GM21825 (cell line): Measurements from ENCODE around the gene CCDC146.
"Not testable (repeated sequence)": the region's sequence is repeated elsewhere in the genome, so short reads cannot be mapped to it uniquely, and the experiment has no call there.

Source experiments
- ATAC-seq: cut with Tn5 transposase; IDR thresholded peaks from one replicate; pipeline ENCODE4 v1.9.1; 2021; ENCODE audit warnings: mild to moderate bottlenecking, moderate library complexity; ENCODE audit not compliant: unreplicated experiment

CCDC146 gene

GRCh38 chr7:77121860-77122681, at the start of gene CCDC146:
Gene CCDC146 (plus strand): TSS chr7:77122615. CDS start chr7:77167669, 45,054 bp downstream.
- ATAC-seq = peak; percentile 98

- not testable (repeated sequence) for ATAC-seq
These were observed 47.5 kb upstream of the CCDC146 start for GRCh38 chr7:77074786-77075396.

GRCh38 chr7:77077060-77077459, 45.4 kb upstream of the CCDC146 start:
- not testable (repeated sequence) for ATAC-seq

DNA sequence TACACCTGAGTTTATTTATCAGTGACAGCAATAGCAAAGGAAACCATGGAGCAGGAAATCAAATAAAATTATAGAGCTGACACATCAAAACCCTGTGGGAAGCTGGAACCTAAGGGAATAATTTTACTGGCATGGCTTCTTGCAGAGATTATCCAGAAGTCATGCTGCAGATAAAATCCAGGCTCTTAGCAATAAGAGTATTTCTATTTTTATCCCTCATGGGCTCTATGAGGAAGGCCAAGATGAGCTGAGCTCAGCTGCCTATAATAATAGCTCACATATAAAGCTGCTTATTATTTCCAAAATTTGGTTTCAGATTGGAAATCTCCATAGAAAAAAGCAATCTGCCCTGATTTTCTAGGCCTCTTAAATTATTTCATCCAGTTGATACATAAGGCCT, 43.3 kb upstream of the CCDC146 start:
- not testable (repeated sequence) for ATAC-seq

- ATAC-seq = not testable (repeated sequence)
These were observed 42.8 kb upstream of the CCDC146 start for GRCh38 chr7:77079624-77080023.

DNA sequence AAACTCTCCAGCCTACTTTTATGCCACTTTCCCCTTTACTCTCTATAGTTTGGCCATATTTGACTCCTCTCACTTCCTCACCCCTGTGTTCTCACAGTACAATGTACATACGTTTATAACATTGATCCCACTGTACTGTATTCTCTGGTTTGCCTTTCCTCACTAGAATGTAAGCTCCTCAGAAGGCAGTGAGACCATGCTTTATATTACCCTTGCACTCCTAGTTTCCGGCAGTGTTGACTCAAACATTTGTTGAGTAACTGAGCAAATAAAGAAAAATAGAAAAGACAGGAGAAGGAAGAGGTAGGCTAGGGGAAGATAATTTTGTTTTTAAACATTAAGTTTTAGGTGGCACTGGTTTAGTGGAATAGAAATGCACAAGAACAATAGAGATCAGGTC, 42.2 kb upstream of the CCDC146 start:
- ATAC-seq = not testable (repeated sequence)

DNA sequence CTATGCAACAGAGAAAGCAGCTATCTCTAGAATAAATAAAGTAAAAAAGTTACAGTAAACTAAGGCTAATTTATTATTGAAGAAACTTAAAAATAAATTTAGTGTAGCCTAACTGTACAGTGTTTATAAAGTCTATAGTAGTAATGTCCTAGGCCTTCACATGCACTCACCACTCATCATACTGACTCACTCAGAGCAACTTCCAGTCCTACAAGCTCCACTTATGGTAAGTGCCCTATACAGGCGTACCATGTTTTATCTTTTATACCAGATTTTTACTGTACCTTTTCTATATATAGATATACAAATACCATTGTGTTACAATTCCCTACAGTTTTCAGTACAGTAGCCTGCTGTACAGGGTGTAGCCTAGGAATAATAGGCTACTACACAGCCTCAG, 40.2 kb upstream of the CCDC146 start:
- ATAC-seq = not testable (repeated sequence)

- ATAC-seq = not testable (repeated sequence)
These were observed 30.1 kb upstream of the CCDC146 start for GRCh38 chr7:77092301-77092700.

GRCh38 chr7:77100501-77100900, 21.9 kb upstream of the CCDC146 start:
- not testable (repeated sequence) for ATAC-seq

DNA sequence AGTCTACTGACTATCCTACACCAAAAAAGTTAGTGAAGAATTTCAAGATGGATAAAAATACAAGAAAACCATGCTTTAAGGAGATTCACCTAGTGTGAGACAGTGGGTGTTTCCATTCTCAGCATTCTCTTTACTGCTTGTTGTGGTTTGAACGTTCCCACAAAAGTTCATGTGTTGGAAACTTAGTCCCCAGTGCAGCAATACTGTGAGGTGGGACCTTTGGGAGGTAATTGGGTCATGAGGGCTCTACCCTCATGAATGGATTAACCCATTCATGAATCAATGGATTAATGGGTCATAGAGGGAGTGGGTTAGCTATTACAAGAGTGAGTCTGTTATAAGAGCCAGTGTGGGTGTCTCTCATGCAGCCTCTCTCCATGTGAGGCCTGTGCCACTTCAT, 21.2 kb upstream of the CCDC146 start:
- ATAC-seq = not testable (repeated sequence)

DNA sequence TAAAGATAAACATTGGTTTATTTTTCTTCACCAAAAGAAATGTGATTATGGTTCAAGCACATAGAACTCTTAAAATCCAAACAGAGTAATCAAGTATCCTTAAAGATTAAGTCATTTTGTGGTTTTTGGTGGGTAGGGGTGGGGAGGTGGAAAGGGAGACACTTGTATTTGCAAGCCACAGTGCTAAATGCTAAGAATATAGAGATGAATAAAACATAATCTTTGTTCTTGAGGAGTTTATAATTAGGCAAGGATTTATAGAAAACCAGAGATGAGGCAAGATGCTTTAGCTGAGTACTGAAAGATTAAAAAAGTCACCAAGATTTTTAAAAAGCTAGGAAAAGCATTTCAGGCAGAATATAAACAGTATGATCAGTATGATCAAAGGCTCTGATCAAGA, 19.7 kb upstream of the CCDC146 start:
- ATAC-seq = not testable (repeated sequence)

GRCh38 chr7:77105904-77106303, 16.5 kb upstream of the CCDC146 start:
- not testable (repeated sequence) for ATAC-seq

GRCh38 chr7:77107659-77108058, 14.8 kb upstream of the CCDC146 start:
- ATAC-seq = not testable (repeated sequence)

GRCh38 chr7:77108362-77108761, 14.1 kb upstream of the CCDC146 start:
- ATAC-seq = not testable (repeated sequence)

DNA sequence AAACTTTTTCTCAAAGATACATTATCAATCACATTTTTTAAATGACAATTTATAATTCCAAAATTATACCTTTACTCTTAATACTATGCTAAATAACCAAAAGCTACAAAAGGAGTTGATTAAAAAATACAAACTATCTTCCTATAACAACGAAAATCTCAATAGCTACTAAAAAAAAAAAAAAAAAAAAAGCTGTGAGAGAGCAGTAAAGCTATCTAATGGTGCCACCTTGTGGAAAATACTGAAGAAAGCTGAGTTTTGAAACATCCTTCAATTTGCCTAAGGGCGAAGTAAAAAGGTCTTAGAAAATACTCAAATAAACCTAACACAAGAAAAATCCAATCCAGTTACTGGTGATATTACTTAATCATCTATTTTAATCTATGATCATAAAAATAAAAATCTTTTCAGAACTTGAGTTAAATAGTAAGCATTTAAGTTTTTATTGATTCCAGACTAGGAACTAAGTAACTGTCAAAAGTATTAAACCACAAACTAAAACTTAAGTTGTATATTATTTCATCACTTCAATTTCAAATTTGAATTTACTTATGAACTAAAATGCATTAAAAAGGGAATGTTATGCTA, 9.6 kb upstream of the CCDC146 start:
- ATAC-seq = not testable (repeated sequence)

DNA sequence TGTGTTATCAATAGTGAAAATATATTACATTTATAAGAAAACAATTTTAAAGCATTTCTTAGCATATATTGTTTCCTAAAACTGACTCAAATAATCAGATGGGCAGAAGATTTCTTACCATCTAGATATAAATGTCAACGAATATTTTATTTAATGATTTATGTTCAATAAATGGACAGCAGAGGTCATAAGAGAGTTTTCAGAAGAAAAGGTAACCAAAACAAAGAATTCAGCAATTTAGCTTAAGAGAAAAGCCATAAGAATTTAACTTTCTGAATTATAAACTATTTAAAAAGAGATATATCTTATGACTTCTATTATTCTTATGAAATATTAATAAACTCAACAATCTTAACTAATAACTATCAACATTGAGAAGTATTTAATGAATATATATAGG, 3.1 kb downstream of the CCDC146 start:
- not testable (repeated sequence) for ATAC-seq

GRCh38 chr7:77127009-77127408, 4.6 kb downstream of the CCDC146 start:
- not testable (repeated sequence) for ATAC-seq

DNA sequence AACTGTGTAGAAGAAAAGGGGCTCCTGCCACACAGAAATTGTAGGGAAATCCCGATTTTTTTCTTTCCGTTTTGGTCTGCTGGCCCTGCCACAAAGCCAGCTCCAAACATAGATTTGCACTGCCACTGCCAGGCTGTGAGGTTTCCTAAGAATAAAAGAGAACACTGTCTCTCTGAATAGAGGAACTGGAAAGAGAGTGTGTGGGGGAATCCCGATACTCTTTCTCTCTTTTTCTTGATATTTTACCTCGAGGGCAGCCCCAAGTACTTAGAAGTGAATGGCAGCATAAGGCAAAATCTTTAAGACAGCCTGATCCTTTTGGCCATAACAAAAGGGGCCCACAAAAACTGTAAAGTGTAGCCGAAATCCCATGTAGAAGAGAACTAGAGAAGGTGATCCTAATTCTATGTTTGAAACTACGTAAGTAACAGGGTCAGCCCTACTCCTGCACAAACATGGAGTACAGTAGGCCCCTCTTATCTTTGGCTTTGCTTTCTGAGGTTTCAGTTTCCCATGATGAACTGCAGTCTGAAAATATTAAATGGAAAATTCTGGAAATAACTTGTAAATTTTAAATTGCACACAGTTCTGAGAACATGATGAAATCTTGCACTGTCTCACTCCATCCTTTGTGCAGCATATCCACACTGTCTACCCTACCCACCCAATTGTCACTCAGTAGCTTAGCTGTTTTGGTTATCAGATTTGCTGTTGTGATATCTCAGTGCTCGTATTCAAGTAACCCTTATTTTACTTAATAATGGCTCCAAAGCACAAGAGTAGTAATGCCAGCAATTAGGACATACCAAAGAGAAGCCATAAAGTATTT, 6.4 kb downstream of the CCDC146 start:
- peak; percentile 85 for ATAC-seq

DNA sequence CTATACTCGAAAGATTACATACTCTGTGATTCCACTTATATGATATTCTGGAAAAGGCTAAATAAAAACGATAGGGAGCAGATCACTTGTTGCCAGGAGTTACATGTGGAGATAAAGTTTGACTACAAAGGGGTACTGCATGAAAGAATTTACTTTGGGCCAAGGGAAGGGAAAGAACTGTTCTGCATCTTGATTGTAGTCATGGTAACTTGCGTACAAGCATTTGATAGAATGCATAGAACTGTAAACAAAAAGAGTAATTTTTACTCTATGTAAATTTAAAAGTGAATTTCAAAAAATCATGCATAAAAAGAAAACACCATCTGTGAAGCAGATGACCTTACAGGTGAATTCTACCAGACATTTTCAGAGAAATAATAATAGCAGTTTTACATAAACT, 9.4 kb downstream of the CCDC146 start:
- ATAC-seq = not testable (repeated sequence)

- ATAC-seq = not testable (repeated sequence)
These were observed 16.3 kb downstream of the CCDC146 start for GRCh38 chr7:77138668-77139067.

GRCh38 chr7:77140291-77140690, 17.9 kb downstream of the CCDC146 start:
- ATAC-seq = not testable (repeated sequence)
